Kidney (tissue), 14 donors: Measurements from ENCODE around the gene PROX2. TPM values are rescaled to one million over a fixed set of nuclear protein-coding genes. Genes with fewer than 3 reads are reported as not detected.
A peak's percentile ranks its signal among the peaks of the same experiment; 100 is the strongest.

ENCODE experiments used
- DNase-seq, 5 donors: peaks; one replicate each; pipeline ENCODE4 v3.0.0-alpha.2; 2013 to 2020
- FAIRE-seq: peaks from 2 replicates; lab custom pipeline; 2012; peaks lifted over from hg19 to GRCh38; lab: Jason Lieb, UNC
- H3K27ac ChIP-seq, 2 donors: one replicate each; pipeline ENCODE4 v1.7.0; 2013; ENCODE audit warnings: low read depth in 2 of 2, low read length in 2 of 2, inconsistent platforms in 1 of 2
- H3K27me3 ChIP-seq: one replicate; pipeline ENCODE4 v1.7.1; 2013; ENCODE audit warnings: low read length, inconsistent platforms; ENCODE audit not compliant: control insufficient read depth, insufficient read depth
- H3K36me3 ChIP-seq, 3 donors: one replicate each; pipeline versions ENCODE4 v1.7.0 to v1.7.1; 2013; ENCODE audit warnings: low read length in 3 of 3, control low read depth in 1 of 3, inconsistent platforms in 1 of 3; ENCODE audit not compliant: insufficient read depth in 3 of 3, control insufficient read depth in 2 of 3
- H3K4me1 ChIP-seq, 3 donors: one replicate each; pipeline versions ENCODE4 v1.7.0 to v1.7.1; 2013; ENCODE audit warnings: low read length in 3 of 3, inconsistent platforms in 1 of 3, low read depth in 1 of 3; ENCODE audit not compliant: control insufficient read depth in 2 of 3, insufficient read depth in 2 of 3
- H3K4me3 ChIP-seq, 3 donors: one replicate each; pipeline versions ENCODE4 v1.7.0 to v1.8.1; 2013; ENCODE audit warnings: low read length in 3 of 3, control low read depth in 1 of 3, inconsistent platforms in 1 of 3
- H3K9ac ChIP-seq, 3 donors: one replicate each; pipeline versions ENCODE4 v1.7.0 to v1.7.1; 2013; ENCODE audit warnings: low read length in 3 of 3, control low read depth in 1 of 3, inconsistent platforms in 1 of 3
- H3K9me3 ChIP-seq, 3 donors: one replicate each; pipeline versions ENCODE4 v1.7.0 to v1.7.1; 2013; ENCODE audit warnings: low read length in 3 of 3, control low read depth in 1 of 3, inconsistent platforms in 1 of 3; ENCODE audit not compliant: control insufficient read depth in 2 of 3, insufficient read depth in 1 of 3
- intact Hi-C: fragments of 100-400 bp; cut with DNase I; formaldehyde crosslinking; loops from one replicate; pipeline ENCODE4 v1.11.1; 2022
- polyA plus RNA-seq: library from polyadenylated mRNA; stranded (reverse); fragments of 350-450 nt; fragmentation: Illumina TruSeq; extraction: RNeasy Lipid Tissue Mini Kit (QIAGEN cat#74804); gene quantifications from one replicate; pipeline ENCODE4 v1.2.3, GENCODE V29; 2014; ENCODE audit warnings: low read depth, low replicate concordance; ENCODE audit not compliant: insufficient read depth
- total RNA-seq: library from RNA; stranded (reverse); fragmentation: NEBNext Ultra II Directional; extraction: Animal tissue kit (Norgen Biotek cat#: 25700); gene quantifications from one replicate; pipeline ENCODE4 v1.2.1, GENCODE V29; 2021
- TF ChIP-seq, protein P1 (sequence below): IDR thresholded peaks from 3 replicates; pipeline ENCODE4 v1.5.1; 2012; ENCODE audit warnings: mild to moderate bottlenecking, moderate library complexity, borderline replicate concordance; ENCODE audit not compliant: insufficient read depth; ENCODE audit errors: extremely low read depth
- donor health status: control.
- donor health status: control.
- donor health status: control.
- donor health status: control.
- donor health status: control.
- donor health status: DM: yes; HTN: yes; CAD: no.
- donor health status: Normal renal cell carcinoma (clear cell type).

PROX2 gene
- total and polyA plus RNA-seq, 2 donors from 2014 or later = not detected

DNA sequence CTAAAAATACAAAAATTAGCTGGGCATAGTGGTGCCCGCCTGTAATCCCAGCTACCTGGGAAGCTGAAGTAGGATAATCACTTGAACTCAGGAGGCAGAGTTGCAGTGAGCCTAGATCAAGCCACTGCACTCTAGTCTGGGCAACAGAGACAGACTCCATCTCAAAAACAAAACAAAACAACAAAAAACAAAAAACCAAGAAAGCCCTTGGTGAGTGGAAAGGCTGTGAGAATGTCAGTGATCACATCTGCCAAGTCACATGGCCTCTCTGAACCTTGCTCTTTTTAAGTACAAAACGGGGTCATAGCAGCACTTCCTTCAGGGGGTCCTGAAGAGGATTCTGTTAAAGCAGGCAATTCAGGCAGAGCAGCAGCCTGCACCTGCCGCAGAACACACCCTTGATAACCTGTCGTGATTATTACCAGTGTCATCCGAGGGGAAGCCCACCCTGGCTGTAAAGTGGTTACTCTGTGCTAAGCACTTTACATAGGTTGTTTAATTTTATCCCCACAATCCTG is 37.5 kb upstream of the PROX2 start:
- DNase-seq = no peak
- TF ChIP-seq, protein P1, sequence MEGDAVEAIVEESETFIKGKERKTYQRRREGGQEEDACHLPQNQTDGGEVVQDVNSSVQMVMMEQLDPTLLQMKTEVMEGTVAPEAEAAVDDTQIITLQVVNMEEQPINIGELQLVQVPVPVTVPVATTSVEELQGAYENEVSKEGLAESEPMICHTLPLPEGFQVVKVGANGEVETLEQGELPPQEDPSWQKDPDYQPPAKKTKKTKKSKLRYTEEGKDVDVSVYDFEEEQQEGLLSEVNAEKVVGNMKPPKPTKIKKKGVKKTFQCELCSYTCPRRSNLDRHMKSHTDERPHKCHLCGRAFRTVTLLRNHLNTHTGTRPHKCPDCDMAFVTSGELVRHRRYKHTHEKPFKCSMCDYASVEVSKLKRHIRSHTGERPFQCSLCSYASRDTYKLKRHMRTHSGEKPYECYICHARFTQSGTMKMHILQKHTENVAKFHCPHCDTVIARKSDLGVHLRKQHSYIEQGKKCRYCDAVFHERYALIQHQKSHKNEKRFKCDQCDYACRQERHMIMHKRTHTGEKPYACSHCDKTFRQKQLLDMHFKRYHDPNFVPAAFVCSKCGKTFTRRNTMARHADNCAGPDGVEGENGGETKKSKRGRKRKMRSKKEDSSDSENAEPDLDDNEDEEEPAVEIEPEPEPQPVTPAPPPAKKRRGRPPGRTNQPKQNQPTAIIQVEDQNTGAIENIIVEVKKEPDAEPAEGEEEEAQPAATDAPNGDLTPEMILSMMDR = no peak
- H3K27me3 ChIP-seq = no peaks in the 10 kb centered on the region
- no peak overlapping the region for H3K27ac ChIP-seq
- H3K9ac ChIP-seq = no peak overlapping the region
- no peak overlapping the region for H3K4me3 ChIP-seq
- no peaks in the 10 kb centered on the region for H3K36me3 ChIP-seq
- intact Hi-C loops = no loop called here
- H3K4me1 ChIP-seq = peaks cover 0 to 10% (median 4%) of the 10 kb centered on the region in 3 donors
- FAIRE-seq = no peak
- H3K9me3 ChIP-seq = no peaks in the 10 kb centered on the region

DNA sequence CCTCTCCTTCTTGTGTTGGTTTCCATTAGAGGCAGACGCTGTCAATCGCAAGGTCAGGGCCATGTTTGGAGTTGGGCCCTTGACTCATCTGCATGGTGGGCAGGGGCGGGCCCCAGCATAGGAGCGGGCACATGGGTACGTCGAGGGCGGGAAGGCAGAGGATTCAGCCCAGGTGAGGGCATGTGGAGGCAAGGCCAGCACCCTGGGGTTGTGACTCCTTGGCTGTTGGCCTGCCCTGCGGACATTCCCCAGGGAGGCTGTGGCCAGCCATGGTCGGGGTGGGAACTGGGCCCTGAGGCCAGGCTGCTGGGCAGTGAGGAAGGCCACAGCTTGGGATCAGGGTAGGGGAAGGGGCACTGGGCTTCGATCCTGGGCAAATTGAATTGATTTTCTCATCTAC is 36.9 kb upstream of the PROX2 start:
- H3K9me3 ChIP-seq = no peaks in the 10 kb centered on the region
- TF ChIP-seq, protein P1 = no peak
- H3K36me3 ChIP-seq = no peaks in the 10 kb centered on the region
- intact Hi-C loops = no loop called here
- H3K27ac ChIP-seq = no peak overlapping the region
- FAIRE-seq (no peak), DNase-seq (peak in 1 of 5 donors; percentile 66)
- peaks cover 0 to 9% (median 4%) of the 10 kb centered on the region in 3 donors for H3K4me1 ChIP-seq
- H3K4me3 ChIP-seq = no peak overlapping the region
- H3K27me3 ChIP-seq = no peaks in the 10 kb centered on the region
- H3K9ac ChIP-seq = no peak overlapping the region

DNA sequence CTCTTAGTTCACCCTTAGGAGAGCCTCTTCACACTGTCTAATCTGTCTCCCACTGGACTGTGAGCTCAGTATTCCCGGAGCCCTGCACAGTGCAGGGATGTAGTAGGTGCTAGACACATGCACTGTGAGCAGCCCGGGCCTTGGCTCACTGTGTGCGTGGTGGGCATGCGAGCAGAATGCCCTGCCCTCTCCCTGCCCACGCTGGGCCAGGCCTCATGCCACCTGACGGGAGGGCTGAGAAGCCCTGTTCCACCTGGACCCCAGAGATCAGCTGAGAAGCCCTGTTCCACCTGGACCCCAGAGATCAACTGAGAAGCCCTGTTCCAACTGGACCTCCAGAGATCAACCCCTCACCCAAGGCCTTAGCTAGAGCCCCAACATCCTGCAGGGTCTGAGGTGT is 36.2 kb upstream of the PROX2 start:
- intact Hi-C loops = no loop called here
- no peak overlapping the region for H3K27ac ChIP-seq
- TF ChIP-seq, protein P1 = no peak
- no peaks in the 10 kb centered on the region for H3K9me3 ChIP-seq
- DNase-seq (no peak), FAIRE-seq (no peak)
- no peak overlapping the region for H3K9ac ChIP-seq
- no peak overlapping the region for H3K4me3 ChIP-seq
- no peaks in the 10 kb centered on the region for H3K27me3 ChIP-seq
- H3K36me3 ChIP-seq = no peaks in the 10 kb centered on the region
- H3K4me1 ChIP-seq = peaks cover 0 to 13% (median 0%) of the 10 kb centered on the region in 3 donors

DNA sequence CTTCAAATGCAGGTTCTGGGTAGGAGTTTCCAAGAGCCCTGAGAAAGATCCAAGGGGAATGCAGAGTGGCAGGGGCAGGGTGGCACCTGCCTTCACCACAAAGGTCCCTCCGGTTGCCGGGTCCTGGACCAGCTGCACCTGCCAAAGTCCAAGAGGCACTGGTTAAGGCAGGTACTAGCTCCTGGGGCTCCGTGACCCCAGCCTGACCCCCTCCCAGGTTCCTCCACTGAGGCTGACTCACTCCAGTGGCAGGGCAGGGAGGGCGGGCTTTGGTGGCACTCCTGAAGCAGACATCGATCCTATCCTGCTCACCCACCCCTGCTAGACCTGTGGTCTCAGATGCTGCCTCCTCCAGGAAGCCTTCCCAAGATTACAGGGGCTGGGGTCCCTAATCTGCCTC is 35.8 kb upstream of the PROX2 start:
- H3K27ac ChIP-seq = no peak overlapping the region
- no peak overlapping the region for H3K4me3 ChIP-seq
- TF ChIP-seq, protein P1 = no peak
- H3K4me1 ChIP-seq = peaks cover 0 to 11% (median 0%) of the 10 kb centered on the region in 3 donors
- no peaks in the 10 kb centered on the region for H3K9me3 ChIP-seq
- H3K36me3 ChIP-seq = no peaks in the 10 kb centered on the region
- no peak for DNase-seq
- H3K27me3 ChIP-seq = no peaks in the 10 kb centered on the region
- H3K9ac ChIP-seq = no peak overlapping the region
- intact Hi-C loops = no loop called here
- FAIRE-seq = no peak
